ENCODE data around the gene HOXD10. TPM values are rescaled to one million over a fixed set of nuclear protein-coding genes. Genes with fewer than 3 reads are reported as not detected.

HOXD10 gene
- total RNA-seq, 2 experiments from 2014 or later: not detected

DNA sequence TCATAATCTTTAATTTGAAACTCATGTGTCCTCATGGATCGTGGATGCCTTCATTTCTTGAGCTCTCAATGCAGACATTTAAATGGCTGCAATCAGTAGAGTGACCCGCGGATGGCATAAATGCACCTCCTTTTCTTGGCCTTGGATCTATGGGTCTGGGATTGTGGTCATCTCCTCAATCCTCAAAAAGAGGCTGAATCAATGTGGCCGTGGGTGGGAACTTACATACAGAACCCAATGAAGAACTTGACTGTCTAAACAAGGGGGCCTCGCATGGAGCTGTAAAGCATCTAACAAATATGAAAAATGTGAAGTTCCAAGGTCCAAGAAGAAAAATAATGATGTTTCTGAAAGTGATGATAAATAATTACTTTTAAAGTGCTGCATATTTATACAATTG lies 21.2 kb upstream of the HOXD10 start:
- no peaks in the 10 kb centered on the region for H3K9me3 Mint-ChIP-seq
- ChIA-PET POLR2A (interaction anchor here (1.7 kb wide), 1 partner anchor 15 kb away, joined by 4 read pairs; no protein-coding TSS in a partner anchor), CTCF (no interaction called here)
- Histone ChIP-seq H3K27ac (ENCODE audit: low read depth in 1 of 2, low read length in 2 of 2) (no peak overlapping the region), H3K4me1 (ENCODE audit: insufficient read depth, low read length) (peaks cover 43% of the 10 kb centered on the region), H3K4me3 (ENCODE audit: low read length) (no peak overlapping the region), H3K9me3 (ENCODE audit: control insufficient read depth in 1 of 2, insufficient read depth in 1 of 2, low read length in 2 of 2) (peaks cover 7 to 50% of the 10 kb centered on the region in 2 experiments), H3K36me3 (ENCODE audit: insufficient read depth, low read length) (no peaks in the 10 kb centered on the region), H3K27me3 (ENCODE audit: control insufficient read depth in 1 of 2, insufficient read depth in 2 of 2, low read length in 2 of 2) (peaks cover 89 to 92% of the 10 kb centered on the region in 2 experiments)
- intact Hi-C loops (cut with DNase I, micrococcal nuclease): loop anchor here (5.0 to 10.0 kb wide), 5 partner anchors 728 to 1401 kb away; no protein-coding TSS in a partner anchor
- no peak for ATAC-seq (ENCODE audit: poor library complexity)
- H3K36me3 Mint-ChIP-seq (ENCODE audit: low read depth): no peaks in the 10 kb centered on the region
- peaks cover 43% of the 10 kb centered on the region for H3K4me1 Mint-ChIP-seq (ENCODE audit: low read depth)
- no peak overlapping the region for H3K4me3 Mint-ChIP-seq
- TF ChIP-seq CTCF (IDR thresholded peaks at IDR 0.05): no peak
- no peak overlapping the region for H3K27ac Mint-ChIP-seq
- H3K27me3 Mint-ChIP-seq: peaks cover 90% of the 10 kb centered on the region
- no peak for DNase-seq

DNA sequence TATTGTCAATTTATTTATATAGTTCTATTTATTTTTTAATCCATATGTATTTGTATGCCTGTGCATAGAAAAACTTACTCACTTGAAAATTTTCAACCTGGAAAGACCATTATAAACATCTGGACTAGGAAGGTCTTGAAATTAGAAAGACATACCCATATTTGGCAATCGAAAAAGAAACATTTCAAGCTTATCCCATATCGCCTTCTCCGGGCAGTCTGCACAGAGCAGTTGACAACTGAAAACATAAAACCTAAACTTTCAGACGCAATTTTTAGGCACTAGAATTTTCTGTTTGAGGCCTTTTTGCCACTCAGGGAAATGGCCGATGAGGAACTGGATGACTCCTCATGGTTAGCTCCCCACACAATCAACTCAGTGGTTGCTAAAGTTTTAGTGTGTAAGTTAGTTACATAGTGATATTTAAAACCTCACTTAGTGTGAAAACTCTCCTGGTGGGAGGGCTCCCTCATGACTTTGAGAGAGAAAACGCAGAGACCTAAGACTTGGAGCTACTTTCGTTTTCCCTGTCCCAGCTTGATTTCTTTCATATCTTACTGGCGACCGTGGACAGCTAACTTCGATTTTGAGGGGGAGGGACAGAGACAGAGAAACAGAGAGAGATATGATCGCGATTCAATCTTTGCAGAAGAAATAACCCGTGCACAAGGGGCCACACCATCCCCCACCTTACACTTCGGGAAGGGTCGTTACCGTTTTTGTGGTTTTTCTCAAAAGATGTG lies 20.2 kb upstream of the HOXD10 start:
- no peak overlapping the region for H3K27ac Mint-ChIP-seq
- Histone ChIP-seq H3K27ac (ENCODE audit: low read depth in 1 of 2, low read length in 2 of 2) (no peak overlapping the region), H3K4me3 (ENCODE audit: low read length) (peak overlapping the region; percentile 52), H3K27me3 (ENCODE audit: control insufficient read depth in 1 of 2, insufficient read depth in 2 of 2, low read length in 2 of 2) (peaks cover 90 to 92% of the 10 kb centered on the region in 2 experiments), H3K9me3 (ENCODE audit: control insufficient read depth in 1 of 2, insufficient read depth in 1 of 2, low read length in 2 of 2) (peaks cover 7 to 50% of the 10 kb centered on the region in 2 experiments), H3K36me3 (ENCODE audit: insufficient read depth, low read length) (no peaks in the 10 kb centered on the region), H3K4me1 (ENCODE audit: insufficient read depth, low read length) (peaks cover 43% of the 10 kb centered on the region)
- ATAC-seq (ENCODE audit: poor library complexity) (no peak), DNase-seq (peak in 1 of 14 experiments; percentile 13)
- CTCF ChIA-PET: interaction anchor here (1.0 to 2.6 kb wide), 4 partner anchors 15 to 1397 kb away, joined by 3 to 11 read pairs (median 6); no protein-coding TSS in a partner anchor
- intact Hi-C loops (cut with DNase I, micrococcal nuclease): loop anchor here (2.0 to 10.0 kb wide), 7 partner anchors 14 to 1402 kb away; no protein-coding TSS in a partner anchor
- H3K4me3 Mint-ChIP-seq: peak overlapping the region; percentile 49
- H3K27me3 Mint-ChIP-seq: peaks cover 90% of the 10 kb centered on the region
- POLR2A ChIA-PET: interaction anchor here (0.6 to 1.7 kb wide), 5 partner anchors 11 to 175 kb away, joined by 3 to 4 read pairs (median 4); partner anchors contain the start of gene LNPK
- peaks cover 43% of the 10 kb centered on the region for H3K4me1 Mint-ChIP-seq (ENCODE audit: low read depth)
- H3K36me3 Mint-ChIP-seq (ENCODE audit: low read depth): no peaks in the 10 kb centered on the region
- H3K9me3 Mint-ChIP-seq: no peaks in the 10 kb centered on the region
- TF ChIP-seq CTCF (IDR thresholded peaks at IDR 0.05): no peak

- peak overlapping the region; percentile 52 for H3K4me3 ChIP-seq (ENCODE audit: low read length)
- POLR2A ChIA-PET: interaction anchor here (0.6 to 1.7 kb wide), 6 partner anchors 9 to 407 kb away, joined by 3 to 7 read pairs (median 4); no protein-coding TSS in a partner anchor
- no peaks in the 10 kb centered on the region for H3K36me3 ChIP-seq (ENCODE audit: insufficient read depth, low read length)
- no peak overlapping the region for H3K27ac Mint-ChIP-seq
- H3K9me3 ChIP-seq (ENCODE audit: control insufficient read depth in 1 of 2, insufficient read depth in 1 of 2, low read length in 2 of 2): peaks cover 7 to 42% of the 10 kb centered on the region in 2 experiments
- H3K36me3 Mint-ChIP-seq (ENCODE audit: low read depth): no peaks in the 10 kb centered on the region
- H3K4me3 Mint-ChIP-seq: peak overlapping the region; percentile 49
- TF ChIP-seq CTCF (IDR thresholded peaks at IDR 0.05): peak; percentile 62
- peaks cover 37% of the 10 kb centered on the region for H3K4me1 ChIP-seq (ENCODE audit: insufficient read depth, low read length)
- H3K9me3 Mint-ChIP-seq: no peaks in the 10 kb centered on the region
- H3K27ac ChIP-seq (ENCODE audit: low read depth in 1 of 2, low read length in 2 of 2): no peak overlapping the region
- H3K27me3 ChIP-seq (ENCODE audit: control insufficient read depth in 1 of 2, insufficient read depth in 2 of 2, low read length in 2 of 2): peaks cover 90 to 92% of the 10 kb centered on the region in 2 experiments
- ATAC-seq (ENCODE audit: poor library complexity) (peak; percentile 75), DNase-seq (peak in 13 of 14 experiments; percentile 22 to 78 (median 46))
- peaks cover 36% of the 10 kb centered on the region for H3K4me1 Mint-ChIP-seq (ENCODE audit: low read depth)
- peaks cover 90% of the 10 kb centered on the region for H3K27me3 Mint-ChIP-seq
- intact Hi-C loops (cut with DNase I, micrococcal nuclease): loop anchor here (1.0 to 10.0 kb wide), 8 partner anchors 14 to 1402 kb away; no protein-coding TSS in a partner anchor
- CTCF ChIA-PET: interaction anchor here (0.6 to 2.6 kb wide), 10 partner anchors 20 to 1397 kb away, joined by 3 to 11 read pairs (median 4); no protein-coding TSS in a partner anchor
Measured at GRCh38 chr2:176096986-176097819, 19.4 kb upstream of the HOXD10 start.
